ENCODE measurements around the gene PPM1J.

Gene PPM1J

DNA sequence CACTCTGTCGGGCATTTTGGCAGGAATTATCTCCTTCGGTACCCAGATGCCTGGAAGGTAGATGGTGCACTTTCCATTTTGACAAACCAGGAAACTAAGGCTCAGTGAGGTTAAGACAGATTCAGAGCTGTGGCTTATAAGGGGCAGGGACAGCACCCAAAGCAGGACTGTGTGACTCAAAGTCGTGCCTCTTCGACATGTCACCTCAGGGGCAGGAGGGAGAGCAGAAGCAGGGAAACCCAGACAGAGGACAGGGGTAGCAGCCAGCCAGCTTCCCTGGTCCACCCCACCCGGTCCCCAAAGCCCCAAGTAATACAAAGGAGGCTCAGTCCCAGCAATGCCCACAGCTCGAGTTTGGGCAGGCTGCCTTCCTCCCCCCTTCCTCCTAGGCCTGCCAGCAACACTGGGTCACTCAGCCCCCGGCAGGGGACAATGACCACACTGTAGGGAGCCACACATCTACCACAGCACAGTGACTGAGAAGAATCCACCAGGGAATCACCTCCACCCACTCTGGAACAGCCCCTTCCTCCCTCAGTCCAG is 10.7 kb downstream of the PPM1J start:
- DNase-seq: no peak

GRCh38 chr1:112703706-112704105 is 11.4 kb downstream of the PPM1J start:
- no peak for DNase-seq

GRCh38 chr1:112702420-112703261 is 12.5 kb downstream of the PPM1J start:
- no peak for DNase-seq

- DNase-seq: no peak
These were observed 13.1 kb downstream of the PPM1J start for GRCh38 chr1:112702067-112702395.

DNA sequence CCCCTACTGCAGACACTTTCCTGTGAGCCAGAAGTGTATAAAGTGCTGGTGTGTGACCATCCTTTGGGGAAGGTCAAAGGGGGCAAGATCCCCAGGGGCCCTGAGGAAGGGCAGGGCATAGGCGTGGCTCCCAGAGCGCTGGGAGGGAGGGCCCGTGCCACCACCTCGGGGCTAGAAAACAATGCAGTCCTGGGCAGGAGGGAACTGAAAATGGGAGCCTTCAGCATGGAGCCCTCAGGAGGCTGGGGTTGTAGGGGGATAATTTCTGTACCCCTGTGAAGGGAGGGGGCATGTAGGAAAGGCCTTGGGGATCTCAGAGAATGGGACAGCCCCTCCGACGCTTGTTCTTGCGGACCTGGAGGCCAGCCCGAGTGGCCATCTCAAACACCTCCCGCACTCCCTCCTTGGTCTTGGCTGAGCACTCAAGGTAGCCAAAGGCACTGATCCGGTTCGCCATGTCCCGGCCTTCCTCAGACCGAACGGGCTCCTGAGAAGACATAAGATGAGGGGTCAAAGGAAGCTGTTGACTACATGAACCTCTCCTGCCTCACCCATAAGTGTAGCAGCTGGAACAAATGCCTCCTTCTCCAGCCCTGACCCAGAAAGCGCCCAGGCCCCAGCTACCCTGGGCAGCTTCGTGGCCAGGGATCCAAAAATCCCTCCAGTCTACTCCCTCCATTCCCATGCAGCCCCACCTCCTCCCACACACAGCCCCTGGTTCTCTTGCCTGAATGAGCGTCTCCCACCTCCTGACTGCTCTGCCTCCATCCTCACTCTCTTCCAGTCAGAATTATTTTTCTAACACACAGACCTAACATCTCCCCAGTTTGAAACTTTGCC is 13.7 kb downstream of the PPM1J start:
- peak; percentile 36 for DNase-seq

DNA sequence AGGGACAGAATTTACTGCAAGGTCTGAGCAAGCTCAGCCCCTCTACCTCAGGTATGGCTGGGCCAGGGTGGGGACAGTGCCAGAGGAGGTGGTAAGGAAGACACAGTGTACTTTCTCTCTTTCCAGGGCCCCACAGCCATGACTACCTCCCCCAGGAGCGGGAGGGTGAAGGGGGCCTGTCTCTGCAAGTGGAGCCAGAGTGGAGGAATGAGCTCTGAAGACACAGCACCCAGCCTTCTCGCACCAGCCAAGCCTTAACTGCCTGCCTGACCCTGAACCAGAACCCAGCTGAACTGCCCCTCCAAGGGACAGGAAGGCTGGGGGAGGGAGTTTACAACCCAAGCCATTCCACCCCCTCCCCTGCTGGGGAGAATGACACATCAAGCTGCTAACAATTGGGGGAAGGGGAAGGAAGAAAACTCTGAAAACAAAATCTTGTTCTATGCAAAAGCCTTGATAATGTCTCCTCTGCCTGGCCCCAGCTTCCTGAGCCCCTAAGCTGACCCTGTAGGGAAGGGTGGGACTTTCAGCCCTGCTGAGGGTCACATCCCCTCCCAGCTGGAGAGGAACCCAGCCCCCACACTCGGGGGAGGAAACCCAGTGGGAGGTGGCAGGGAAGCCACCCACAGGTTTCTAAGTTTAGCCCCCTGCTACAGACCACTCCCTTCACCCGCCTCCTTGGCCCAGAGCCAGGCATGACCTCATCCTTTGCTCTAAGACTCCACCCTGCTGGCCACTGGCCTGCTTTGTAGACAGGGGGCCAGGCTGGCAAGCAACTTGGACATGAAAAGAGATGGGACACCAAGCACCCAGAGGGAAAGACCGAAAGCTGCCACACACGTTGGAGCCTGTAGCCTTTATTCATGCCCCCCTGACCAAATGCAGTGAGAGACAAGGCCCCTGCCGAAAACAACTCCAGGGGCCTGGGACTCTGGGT is 14.6 kb downstream of the PPM1J start:
- peak; percentile 99 for DNase-seq

DNA sequence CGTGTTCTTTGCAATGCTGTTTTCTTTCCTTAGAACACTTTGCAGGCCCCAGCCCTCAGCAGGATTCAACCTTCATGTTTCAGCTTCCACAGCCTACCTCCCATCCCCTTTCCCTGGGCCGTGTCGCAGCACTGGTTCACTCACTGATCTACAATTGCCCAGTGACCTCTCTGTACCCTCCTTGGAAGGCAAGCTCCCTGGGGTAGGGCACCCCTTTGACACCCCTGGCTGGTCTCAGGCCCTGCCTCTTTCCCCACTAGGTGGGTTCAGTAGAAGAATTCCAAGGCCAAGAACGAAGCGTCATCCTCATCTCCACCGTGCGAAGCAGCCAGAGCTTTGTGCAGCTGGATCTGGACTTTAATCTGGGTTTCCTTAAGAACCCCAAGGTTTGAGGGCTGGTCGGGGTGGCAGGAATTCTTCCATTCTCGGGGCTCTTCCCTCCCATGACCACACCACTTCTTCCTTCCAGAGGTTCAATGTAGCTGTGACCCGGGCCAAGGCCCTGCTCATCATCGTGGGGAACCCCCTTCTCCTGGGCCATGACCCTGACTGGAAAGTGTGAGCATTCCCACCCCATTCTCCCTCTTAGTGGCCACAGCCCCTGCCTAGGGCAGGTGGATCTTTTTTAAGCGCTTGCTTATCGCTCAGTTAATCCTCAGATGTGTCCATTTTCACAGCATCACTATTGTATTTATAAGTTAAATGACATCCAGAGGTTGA is 15.5 kb downstream of the PPM1J start:
- DNase-seq: no peak

- DNase-seq: peak; percentile 43
These were observed 16.5 kb downstream of the PPM1J start for GRCh38 chr1:112698366-112699310.

DNA sequence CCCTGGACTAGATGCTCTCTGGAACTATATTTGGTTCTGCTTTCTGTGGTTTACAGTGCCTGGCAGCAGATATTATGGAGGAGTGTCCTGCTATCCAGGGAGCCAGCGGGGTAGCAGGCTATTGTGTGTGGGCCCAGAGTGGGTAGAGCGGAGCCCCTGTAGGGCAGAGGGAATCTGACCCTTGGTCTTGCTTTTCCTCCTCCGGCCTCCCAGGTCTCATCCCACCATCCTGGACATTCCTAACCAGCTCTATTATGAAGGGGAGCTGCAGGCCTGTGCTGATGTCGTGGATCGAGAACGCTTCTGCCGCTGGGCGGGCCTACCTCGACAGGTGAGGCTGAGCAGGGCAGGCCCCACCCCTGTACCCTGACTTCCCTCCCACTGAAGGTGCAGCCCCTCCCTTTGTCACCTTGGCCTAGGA is 17.3 kb downstream of the PPM1J start:
- DNase-seq: peak; percentile 27

DNA sequence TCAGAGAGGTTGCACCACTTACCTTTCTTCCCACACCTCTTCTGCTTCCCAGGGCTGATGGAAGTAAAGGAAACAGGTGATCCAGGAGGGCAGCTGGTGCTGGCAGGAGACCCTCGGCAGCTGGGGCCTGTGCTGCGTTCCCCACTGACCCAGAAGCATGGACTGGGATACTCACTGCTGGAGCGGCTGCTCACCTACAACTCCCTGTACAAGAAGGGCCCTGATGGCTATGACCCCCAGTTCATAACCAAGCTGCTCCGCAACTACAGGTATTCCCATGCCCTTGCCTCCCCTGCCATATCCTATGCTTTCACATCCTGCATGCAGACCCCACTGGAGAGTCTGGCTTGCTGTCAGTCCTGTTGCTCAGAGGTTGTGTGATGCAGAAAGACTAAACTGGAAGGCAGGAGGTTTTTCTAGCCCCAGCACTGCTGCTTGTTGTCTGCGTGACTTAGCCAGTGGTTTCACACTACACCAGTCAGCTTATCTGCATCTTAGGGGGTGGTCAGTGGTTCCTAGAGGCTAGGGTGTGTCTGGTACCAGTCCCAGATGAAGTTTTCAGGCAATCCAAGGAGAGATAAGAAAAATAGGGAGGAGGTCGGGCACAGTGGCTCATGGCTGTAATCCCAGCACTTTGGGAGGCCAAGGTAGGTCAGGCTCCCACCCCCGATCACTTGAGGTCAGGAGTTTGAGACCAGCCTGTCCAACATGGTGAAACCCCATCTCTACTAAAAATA is 18.4 kb downstream of the PPM1J start:
- DNase-seq: peak; percentile 72

GRCh38 chr1:112695276-112695675 is 19.9 kb downstream of the PPM1J start:
- DNase-seq: no peak

- DNase-seq: no peak
These were observed 20.7 kb downstream of the PPM1J start for GRCh38 chr1:112694363-112694929.

DNA sequence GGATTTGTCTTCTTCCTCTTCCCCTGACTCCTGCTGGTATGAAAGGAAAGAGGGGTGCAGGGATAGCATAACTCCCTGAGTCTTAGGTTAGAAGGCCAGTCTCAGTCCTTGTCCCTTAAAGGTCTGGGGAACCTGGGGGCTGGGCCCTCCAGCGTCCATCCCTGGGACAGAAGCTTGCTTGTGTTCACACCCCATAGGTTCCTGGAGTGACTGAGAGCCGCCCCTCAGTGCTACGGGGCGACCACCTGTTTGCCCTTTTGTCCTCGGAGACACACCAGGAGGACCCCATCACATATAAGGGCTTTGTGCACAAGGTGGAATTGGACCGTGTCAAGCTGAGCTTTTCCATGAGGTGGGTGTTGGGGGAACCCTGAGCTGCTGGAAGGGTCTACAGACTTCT is 21.3 kb downstream of the PPM1J start:
- no peak for DNase-seq

DNA sequence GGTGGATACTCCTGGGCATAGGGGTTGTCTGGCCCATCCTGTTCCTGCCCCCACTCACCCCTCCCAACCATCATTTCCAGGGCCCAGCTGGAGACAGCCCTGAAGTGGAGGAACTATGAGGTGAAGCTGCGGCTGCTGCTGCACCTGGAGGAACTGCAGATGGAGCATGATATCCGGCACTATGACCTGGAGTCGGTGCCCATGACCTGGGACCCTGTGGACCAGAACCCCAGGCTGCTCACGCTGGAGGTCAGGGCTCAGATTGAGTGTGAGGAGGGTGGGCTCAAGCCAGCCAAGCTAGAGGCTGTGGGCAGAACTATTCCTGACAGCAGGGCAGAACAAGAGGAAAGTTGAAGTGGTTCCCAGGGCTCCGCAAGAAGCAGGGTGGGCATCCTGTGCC is 22.5 kb downstream of the PPM1J start:
- DNase-seq: no peak

GRCh38 chr1:112689842-112690237 is 25.3 kb downstream of the PPM1J start:
- no peak for DNase-seq

DNA sequence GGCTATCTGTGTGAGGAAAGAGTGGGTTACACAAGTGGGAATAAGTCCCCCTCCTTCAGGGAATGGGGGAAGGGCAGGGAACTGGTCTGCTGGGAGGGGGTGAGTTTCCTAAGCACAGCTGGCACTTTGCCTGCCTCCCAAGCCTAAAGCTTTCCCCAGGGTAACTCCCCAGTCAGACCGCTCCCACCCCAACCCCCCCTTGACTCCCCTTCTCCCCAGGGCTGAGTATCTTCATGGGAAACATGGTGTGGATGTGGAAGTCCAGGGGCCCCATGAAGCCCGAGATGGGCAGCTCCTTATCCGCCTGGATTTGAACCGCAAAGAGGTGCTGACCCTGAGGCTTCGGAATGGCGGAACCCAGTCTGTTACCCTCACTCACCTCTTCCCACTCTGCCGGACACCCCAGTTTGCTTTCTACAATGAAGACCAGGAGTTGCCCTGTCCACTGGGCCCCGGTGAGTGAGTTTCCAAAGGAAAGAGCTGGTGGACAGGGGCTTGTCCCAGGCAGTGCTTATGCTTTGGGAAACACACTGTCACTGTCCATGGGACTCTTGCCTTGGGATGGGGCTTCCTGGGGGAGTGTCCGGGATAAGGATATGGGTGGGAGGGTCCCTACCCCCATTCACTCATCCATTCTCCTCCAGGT is 25.8 kb downstream of the PPM1J start:
- DNase-seq: no peak

DNA sequence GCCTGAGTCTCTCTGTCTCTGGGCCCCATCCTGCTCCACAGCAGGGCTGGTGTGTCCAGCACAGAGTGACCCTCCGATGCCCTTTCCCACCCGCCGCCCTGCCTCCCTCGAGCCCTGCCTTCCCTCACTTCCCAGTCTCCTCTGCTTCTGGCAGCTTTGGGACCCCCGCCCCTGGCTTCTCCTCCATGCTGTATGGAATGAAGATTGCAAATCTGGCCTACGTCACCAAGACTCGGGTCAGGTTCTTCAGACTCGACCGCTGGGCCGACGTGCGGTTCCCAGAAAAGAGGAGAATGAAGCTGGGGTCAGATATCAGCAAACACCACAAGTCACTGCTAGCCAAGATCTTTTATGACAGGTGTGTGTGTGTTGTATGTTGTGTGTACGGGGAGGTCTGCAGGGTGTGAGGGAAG is 26.3 kb downstream of the PPM1J start:
- no peak for DNase-seq

GRCh38 chr1:112687785-112688496 is 27.2 kb downstream of the PPM1J start:
- no peak for DNase-seq

GRCh38 chr1:112687361-112687760 is 27.8 kb downstream of the PPM1J start:
- no peak for DNase-seq
